Endodermal cell (in vitro differentiated cells): ENCODE data around the gene PAXX. TPM values are rescaled to one million over a fixed set of nuclear protein-coding genes. Genes with fewer than 3 reads are reported as not detected.

Experiments used
- DNase-seq: peaks from one replicate; pipeline ENCODE4 v3.0.0-alpha.2; 2017
- H3K27ac ChIP-seq: 2 replicates; pipeline ENCODE4 v1.5.1; 2013; ENCODE audit warnings: mild to moderate bottlenecking, low read depth, low read length, moderate library complexity
- H3K27me3 ChIP-seq: 2 replicates; pipeline ENCODE4 v1.6.1; 2013; ENCODE audit warnings: mild to moderate bottlenecking, low read length, moderate library complexity; ENCODE audit not compliant: insufficient read depth, control insufficient read depth, poor library complexity, severe bottlenecking
- H3K36me3 ChIP-seq: 2 replicates; pipeline ENCODE4 v1.7.0; 2013; ENCODE audit warnings: mild to moderate bottlenecking, low read length, moderate library complexity; ENCODE audit not compliant: control insufficient read depth, insufficient read depth
- H3K4me1 ChIP-seq: one replicate; pipeline ENCODE4 v1.7.0; 2013; ENCODE audit warnings: low read length; ENCODE audit not compliant: control insufficient read depth, insufficient read depth
- H3K4me3 ChIP-seq: 2 replicates; pipeline ENCODE4 v1.5.1; 2013; ENCODE audit warnings: mild to moderate bottlenecking, low read length, moderate library complexity
- H3K9ac ChIP-seq: 2 replicates; pipeline ENCODE4 v1.6.1; 2013; ENCODE audit warnings: mild to moderate bottlenecking, low read length, moderate library complexity; ENCODE audit not compliant: poor library complexity, severe bottlenecking; ENCODE audit errors: extremely low read depth
- H3K9me3 ChIP-seq: 2 replicates; pipeline ENCODE4 v1.6.1; 2013; ENCODE audit warnings: mild to moderate bottlenecking, low read length, moderate library complexity; ENCODE audit not compliant: control insufficient read depth
- H3K27ac Mint-ChIP-seq: 2 replicates; pipeline ENCODE4 v1.8.0; 2020; ENCODE audit warnings: mixed read lengths
- H3K27me3 Mint-ChIP-seq: 2 replicates; pipeline ENCODE4 v1.8.0; 2021; ENCODE audit warnings: mild to moderate bottlenecking, mixed read lengths; ENCODE audit not compliant: insufficient read depth
- H3K36me3 Mint-ChIP-seq: 2 replicates; pipeline ENCODE4 v1.8.0; 2020; ENCODE audit warnings: low read depth, mixed read lengths
- H3K4me1 Mint-ChIP-seq: 2 replicates; pipeline ENCODE4 v1.8.0; 2020; ENCODE audit warnings: mixed read lengths
- H3K4me3 Mint-ChIP-seq: 2 replicates; pipeline ENCODE4 v1.8.0; 2020; ENCODE audit warnings: mild to moderate bottlenecking, moderate library complexity, mixed read lengths
- H3K9me3 Mint-ChIP-seq: 2 replicates; pipeline ENCODE4 v1.8.0; 2020; ENCODE audit warnings: mild to moderate bottlenecking, mixed read lengths
- WGBS, 2 experiments: methylation state at CpG; one replicate each; pipeline versions ENCODE4 v1.1.5 to v1.1.7; 2013; ENCODE audit warnings: missing lambda C conversion rate in 2 of 2, mixed read lengths in 1 of 2; ENCODE audit not compliant: insufficient coverage in 1 of 2, insufficient read length in 1 of 2; 5-methylcytosine and 5-hydroxymethylcytosine counted together
- total RNA-seq, 2 donors: library from RNA; stranded (reverse); fragmentation: NEBNext Ultra II Directional in 1 of 2; extraction: Animal tissue kit (Norgen Biotek cat#: 25700) in 1 of 2; gene quantifications; 2 replicates in 1 of 2; 3 replicates in 1 of 2; pipeline ENCODE4 v1.2.1, GENCODE V29; 2021
- TF ChIP-seq, protein P1 (sequence below): fragments of 200-600 bp; sonication (generic); conservative IDR thresholded peaks from 2 replicates; pipeline ENCODE4 v1.5.0; 2021; ENCODE audit warnings: antibody characterized with exemption, mild to moderate bottlenecking

Gene PAXX
- total RNA-seq, 2 donors from 2014 or later: 58.3 to 66.7 TPM

DNA sequence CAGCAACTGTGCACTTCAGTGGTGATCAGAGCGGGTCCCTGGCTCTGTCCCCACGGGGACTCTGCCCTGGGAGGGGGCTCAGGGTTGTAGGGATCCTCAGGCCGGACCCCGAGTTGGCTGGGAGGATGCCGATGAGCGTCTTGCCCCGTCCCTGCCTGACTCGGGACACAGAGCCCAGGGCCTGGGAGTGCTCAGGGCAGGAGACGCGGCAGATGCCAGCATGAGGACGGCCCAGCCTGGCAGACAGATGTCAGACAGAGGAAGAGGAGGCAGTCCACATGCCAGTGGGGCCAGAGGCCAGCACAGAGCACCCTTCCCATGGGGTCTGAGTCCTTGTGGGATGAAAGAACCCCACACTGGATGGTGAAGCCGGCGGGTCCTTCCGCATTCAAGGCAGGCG, 28.9 kb upstream of the PAXX start:
- Histone ChIP-seq H3K36me3 (no peaks in the 10 kb centered on the region), H3K9ac (no peak overlapping the region), H3K27me3 (no peaks in the 10 kb centered on the region), H3K4me1 (no peaks in the 10 kb centered on the region), H3K27ac (no peak overlapping the region), H3K4me3 (no peak overlapping the region), H3K9me3 (no peaks in the 10 kb centered on the region)
- H3K9me3 Mint-ChIP-seq: no peaks in the 10 kb centered on the region
- no peaks in the 10 kb centered on the region for H3K36me3 Mint-ChIP-seq
- no peak overlapping the region for H3K4me3 Mint-ChIP-seq
- WGBS, 2 experiments: 92 to 93% methylated on average over 11 to 15 of the region's 15 CpGs
- H3K4me1 Mint-ChIP-seq: peaks cover 8% of the 10 kb centered on the region
- H3K27ac Mint-ChIP-seq: no peak overlapping the region
- H3K27me3 Mint-ChIP-seq: peaks cover 1% of the 10 kb centered on the region
- DNase-seq: no peak
- TF ChIP-seq, protein P1, sequence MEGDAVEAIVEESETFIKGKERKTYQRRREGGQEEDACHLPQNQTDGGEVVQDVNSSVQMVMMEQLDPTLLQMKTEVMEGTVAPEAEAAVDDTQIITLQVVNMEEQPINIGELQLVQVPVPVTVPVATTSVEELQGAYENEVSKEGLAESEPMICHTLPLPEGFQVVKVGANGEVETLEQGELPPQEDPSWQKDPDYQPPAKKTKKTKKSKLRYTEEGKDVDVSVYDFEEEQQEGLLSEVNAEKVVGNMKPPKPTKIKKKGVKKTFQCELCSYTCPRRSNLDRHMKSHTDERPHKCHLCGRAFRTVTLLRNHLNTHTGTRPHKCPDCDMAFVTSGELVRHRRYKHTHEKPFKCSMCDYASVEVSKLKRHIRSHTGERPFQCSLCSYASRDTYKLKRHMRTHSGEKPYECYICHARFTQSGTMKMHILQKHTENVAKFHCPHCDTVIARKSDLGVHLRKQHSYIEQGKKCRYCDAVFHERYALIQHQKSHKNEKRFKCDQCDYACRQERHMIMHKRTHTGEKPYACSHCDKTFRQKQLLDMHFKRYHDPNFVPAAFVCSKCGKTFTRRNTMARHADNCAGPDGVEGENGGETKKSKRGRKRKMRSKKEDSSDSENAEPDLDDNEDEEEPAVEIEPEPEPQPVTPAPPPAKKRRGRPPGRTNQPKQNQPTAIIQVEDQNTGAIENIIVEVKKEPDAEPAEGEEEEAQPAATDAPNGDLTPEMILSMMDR: no peak

GRCh38 chr9:136963751-136964150, 28.5 kb upstream of the PAXX start:
- Histone ChIP-seq H3K27me3 (no peaks in the 10 kb centered on the region), H3K27ac (no peak overlapping the region), H3K36me3 (no peaks in the 10 kb centered on the region), H3K9ac (no peak overlapping the region), H3K4me3 (no peak overlapping the region), H3K9me3 (no peaks in the 10 kb centered on the region), H3K4me1 (no peaks in the 10 kb centered on the region)
- Mint-ChIP-seq H3K36me3 (no peaks in the 10 kb centered on the region), H3K4me1 (peaks cover 8% of the 10 kb centered on the region), H3K9me3 (no peaks in the 10 kb centered on the region), H3K27me3 (peaks cover 1% of the 10 kb centered on the region), H3K27ac (no peak overlapping the region), H3K4me3 (no peak overlapping the region)
- TF ChIP-seq, protein P1: no peak
- 88 to 89% methylated on average over 10 to 12 of the region's 12 CpGs for WGBS, 2 experiments
- DNase-seq: no peak

GRCh38 chr9:136964171-136964689, 28.0 kb upstream of the PAXX start:
- Mint-ChIP-seq H3K9me3 (no peaks in the 10 kb centered on the region), H3K4me3 (no peak overlapping the region), H3K4me1 (peaks cover 8% of the 10 kb centered on the region), H3K36me3 (no peaks in the 10 kb centered on the region), H3K27ac (no peak overlapping the region), H3K27me3 (peaks cover 1% of the 10 kb centered on the region)
- Histone ChIP-seq H3K4me1 (no peaks in the 10 kb centered on the region), H3K4me3 (no peak overlapping the region), H3K9ac (no peak overlapping the region), H3K27ac (no peak overlapping the region), H3K36me3 (no peaks in the 10 kb centered on the region), H3K9me3 (no peaks in the 10 kb centered on the region), H3K27me3 (no peaks in the 10 kb centered on the region)
- WGBS, 2 experiments: 88 to 89% methylated on average over 15 to 22 of the region's 22 CpGs
- TF ChIP-seq, protein P1: no peak
- DNase-seq: no peak
